ENCODE data around the gene ULK4. TPM values are rescaled to one million over a fixed set of nuclear protein-coding genes. Genes with fewer than 3 reads are reported as not detected.
A peak's percentile ranks its signal among the peaks of the same experiment; 100 is the strongest.

ULK4 gene
- total and polyA plus RNA-seq, 2 donors (not counting 1 experiment from before 2014, with no cell fraction given), result 9.1 to 9.7 TPM

DNA sequence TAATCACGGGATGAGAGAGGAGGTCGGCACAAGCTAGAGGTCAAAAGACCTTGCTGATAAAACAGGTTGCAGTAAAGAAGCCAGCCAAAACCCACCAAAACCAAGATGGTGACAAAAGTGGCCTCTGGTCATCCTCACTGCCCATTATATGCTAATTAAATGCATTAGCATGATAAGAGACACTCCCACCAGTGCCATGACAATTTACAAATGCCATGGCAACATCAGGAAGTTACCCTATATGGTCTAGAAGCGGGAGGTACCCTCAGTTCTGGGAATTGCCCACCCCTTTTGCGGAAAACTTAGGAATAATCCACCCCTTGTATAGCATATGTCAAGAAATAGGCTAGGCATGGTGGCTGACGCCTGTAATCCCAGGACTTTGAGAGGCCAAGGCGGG is 4.3 kb upstream of the ULK4 start:
- no peak for DNase-seq (ENCODE audit: low read depth in 2 of 2)
- Histone ChIP-seq H3K27me3 (ENCODE audit: control insufficient read depth, insufficient read depth, low read length) (no peaks in the 10 kb centered on the region), H2AFZ (ENCODE audit: low read length) (no peak overlapping the region), H3K4me3 (replicated peaks in 1 of 4; ENCODE audit: control extremely low read depth in 1 of 4, insufficient read depth in 1 of 4, low read depth in 3 of 4, low read length in 4 of 4) (no peak overlapping the region), H3K36me3 (ENCODE audit: control insufficient read depth, insufficient read depth, low read length) (no peaks in the 10 kb centered on the region), H3K4me1 (ENCODE audit: control insufficient read depth, extremely low read depth, insufficient read depth, low read length) (no peaks in the 10 kb centered on the region), H3K4me2 (ENCODE audit: extremely low read depth, insufficient read depth, low read length) (no peak overlapping the region), H3K9ac (ENCODE audit: insufficient read depth, low read length) (no peak overlapping the region), H3K27ac (ENCODE audit: insufficient read depth, low read length) (no peak overlapping the region), H4K20me1 (ENCODE audit: control insufficient read depth, extremely low read depth, insufficient read depth, low read length) (no peaks in the 10 kb centered on the region), H3K79me2 (ENCODE audit: control insufficient read depth, insufficient read depth, low read length) (no peaks in the 10 kb centered on the region), H3K9me3 (ENCODE audit: control insufficient read depth, insufficient read depth, low read depth, low read length) (no peaks in the 10 kb centered on the region)
- TF ChIP-seq CTCF (conservative IDR thresholded peaks at IDR 0.05 in 1 of 2, IDR thresholded peaks at IDR 0.05 in 1 of 2; ENCODE audit: low read depth in 1 of 2, low read length in 2 of 2) (no peak), EZH2 (IDR thresholded peaks at IDR 0.05; ENCODE audit: low read length, missing control alignments) (no peak)

DNA sequence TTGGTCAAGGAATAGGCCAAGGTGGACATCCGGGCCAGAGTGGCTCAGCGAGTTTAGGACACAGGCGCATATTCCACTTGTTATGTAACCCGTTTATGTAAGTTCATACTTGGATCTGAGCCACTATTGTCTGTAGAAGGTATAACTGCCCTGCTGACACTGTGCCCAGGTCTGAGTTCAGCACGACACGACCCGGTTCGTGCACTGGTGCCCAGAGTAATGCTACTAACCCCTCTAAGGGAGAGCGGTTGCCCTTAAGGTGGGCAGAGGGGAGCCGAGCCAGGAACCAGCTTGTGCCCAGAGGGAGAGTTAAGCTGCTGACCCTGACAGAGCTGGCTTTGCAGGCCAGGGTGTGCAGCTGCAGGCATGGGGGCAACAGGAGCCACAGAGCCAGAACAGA is 1.9 kb upstream of the ULK4 start:
- DNase-seq (ENCODE audit: low read depth in 2 of 2), result no peak
- Histone ChIP-seq H2AFZ (ENCODE audit: low read length) (no peak overlapping the region), H3K9me3 (ENCODE audit: control insufficient read depth, insufficient read depth, low read depth, low read length) (no peaks in the 10 kb centered on the region), H3K27ac (ENCODE audit: insufficient read depth, low read length) (no peak overlapping the region), H4K20me1 (ENCODE audit: control insufficient read depth, extremely low read depth, insufficient read depth, low read length) (no peaks in the 10 kb centered on the region), H3K4me1 (ENCODE audit: control insufficient read depth, extremely low read depth, insufficient read depth, low read length) (peaks cover 2% of the 10 kb centered on the region), H3K79me2 (ENCODE audit: control insufficient read depth, insufficient read depth, low read length) (peaks cover 5% of the 10 kb centered on the region), H3K36me3 (ENCODE audit: control insufficient read depth, insufficient read depth, low read length) (no peaks in the 10 kb centered on the region), H3K27me3 (ENCODE audit: control insufficient read depth, insufficient read depth, low read length) (no peaks in the 10 kb centered on the region), H3K9ac (ENCODE audit: insufficient read depth, low read length) (no peak overlapping the region), H3K4me3 (replicated peaks in 1 of 4; ENCODE audit: control extremely low read depth in 1 of 4, insufficient read depth in 1 of 4, low read depth in 3 of 4, low read length in 4 of 4) (no peak overlapping the region), H3K4me2 (ENCODE audit: extremely low read depth, insufficient read depth, low read length) (no peak overlapping the region)
- no peak for TF ChIP-seq CTCF (conservative IDR thresholded peaks at IDR 0.05 in 1 of 2, IDR thresholded peaks at IDR 0.05 in 1 of 2; ENCODE audit: low read depth in 1 of 2, low read length in 2 of 2)
- TF ChIP-seq EZH2 (IDR thresholded peaks at IDR 0.05; ENCODE audit: low read length, missing control alignments), result no peak

GRCh38 chr3:41960826-41961750 is 815 bp downstream of the ULK4 start:
- no peak for TF ChIP-seq EZH2 (IDR thresholded peaks at IDR 0.05; ENCODE audit: low read length, missing control alignments)
- no peak for TF ChIP-seq CTCF (conservative IDR thresholded peaks at IDR 0.05 in 1 of 2, IDR thresholded peaks at IDR 0.05 in 1 of 2; ENCODE audit: low read depth in 1 of 2, low read length in 2 of 2)
- Histone ChIP-seq H3K4me3 (replicated peaks in 1 of 4; ENCODE audit: control extremely low read depth in 1 of 4, insufficient read depth in 1 of 4, low read depth in 3 of 4, low read length in 4 of 4) (peak overlapping the region; percentile 59 to 99 (median 88)), H4K20me1 (ENCODE audit: control insufficient read depth, extremely low read depth, insufficient read depth, low read length) (no peaks in the 10 kb centered on the region), H3K9ac (ENCODE audit: insufficient read depth, low read length) (peak overlapping the region; percentile 95), H3K9me3 (ENCODE audit: control insufficient read depth, insufficient read depth, low read depth, low read length) (no peaks in the 10 kb centered on the region), H3K4me1 (ENCODE audit: control insufficient read depth, extremely low read depth, insufficient read depth, low read length) (peaks cover 2% of the 10 kb centered on the region), H2AFZ (ENCODE audit: low read length) (peak overlapping the region; percentile 88), H3K79me2 (ENCODE audit: control insufficient read depth, insufficient read depth, low read length) (peaks cover 5% of the 10 kb centered on the region), H3K27ac (ENCODE audit: insufficient read depth, low read length) (peak overlapping the region; percentile 96), H3K36me3 (ENCODE audit: control insufficient read depth, insufficient read depth, low read length) (no peaks in the 10 kb centered on the region), H3K4me2 (ENCODE audit: extremely low read depth, insufficient read depth, low read length) (peak overlapping the region; percentile 99), H3K27me3 (ENCODE audit: control insufficient read depth, insufficient read depth, low read length) (no peaks in the 10 kb centered on the region)
- peak; percentile 64 to 75 for DNase-seq (ENCODE audit: low read depth in 2 of 2)
